Kidney (tissue), 14 donors: ENCODE results near the gene WWOX. TPM values are rescaled to one million over a fixed set of nuclear protein-coding genes. Genes with fewer than 3 reads are reported as not detected.

Source experiments
- DNase-seq, 5 donors: peaks; one replicate each; pipeline ENCODE4 v3.0.0-alpha.2; 2013 to 2020
- FAIRE-seq: peaks from 2 replicates; lab custom pipeline; 2012; peaks lifted over from hg19 to GRCh38; lab: Jason Lieb, UNC
- H3K27ac ChIP-seq, 2 donors: one replicate each; pipeline ENCODE4 v1.7.0; 2013; ENCODE audit warnings: low read depth in 2 of 2, low read length in 2 of 2, inconsistent platforms in 1 of 2
- H3K27me3 ChIP-seq: one replicate; pipeline ENCODE4 v1.7.1; 2013; ENCODE audit warnings: low read length, inconsistent platforms; ENCODE audit not compliant: control insufficient read depth, insufficient read depth
- H3K36me3 ChIP-seq, 3 donors: one replicate each; pipeline versions ENCODE4 v1.7.0 to v1.7.1; 2013; ENCODE audit warnings: low read length in 3 of 3, control low read depth in 1 of 3, inconsistent platforms in 1 of 3; ENCODE audit not compliant: insufficient read depth in 3 of 3, control insufficient read depth in 2 of 3
- H3K4me1 ChIP-seq, 3 donors: one replicate each; pipeline versions ENCODE4 v1.7.0 to v1.7.1; 2013; ENCODE audit warnings: low read length in 3 of 3, inconsistent platforms in 1 of 3, low read depth in 1 of 3; ENCODE audit not compliant: control insufficient read depth in 2 of 3, insufficient read depth in 2 of 3
- H3K4me3 ChIP-seq, 3 donors: one replicate each; pipeline versions ENCODE4 v1.7.0 to v1.8.1; 2013; ENCODE audit warnings: low read length in 3 of 3, control low read depth in 1 of 3, inconsistent platforms in 1 of 3
- H3K9ac ChIP-seq, 3 donors: one replicate each; pipeline versions ENCODE4 v1.7.0 to v1.7.1; 2013; ENCODE audit warnings: low read length in 3 of 3, control low read depth in 1 of 3, inconsistent platforms in 1 of 3
- H3K9me3 ChIP-seq, 3 donors: one replicate each; pipeline versions ENCODE4 v1.7.0 to v1.7.1; 2013; ENCODE audit warnings: low read length in 3 of 3, control low read depth in 1 of 3, inconsistent platforms in 1 of 3; ENCODE audit not compliant: control insufficient read depth in 2 of 3, insufficient read depth in 1 of 3
- intact Hi-C: fragments of 100-400 bp; cut with DNase I; formaldehyde crosslinking; loops from one replicate; pipeline ENCODE4 v1.11.1; 2022
- polyA plus RNA-seq: library from polyadenylated mRNA; stranded (reverse); fragments of 350-450 nt; fragmentation: Illumina TruSeq; extraction: RNeasy Lipid Tissue Mini Kit (QIAGEN cat#74804); gene quantifications from one replicate; pipeline ENCODE4 v1.2.3, GENCODE V29; 2014; ENCODE audit warnings: low read depth, low replicate concordance; ENCODE audit not compliant: insufficient read depth
- total RNA-seq: library from RNA; stranded (reverse); fragmentation: NEBNext Ultra II Directional; extraction: Animal tissue kit (Norgen Biotek cat#: 25700); gene quantifications from one replicate; pipeline ENCODE4 v1.2.1, GENCODE V29; 2021
- TF ChIP-seq, protein P1 (sequence below): IDR thresholded peaks from 3 replicates; pipeline ENCODE4 v1.5.1; 2012; ENCODE audit warnings: mild to moderate bottlenecking, moderate library complexity, borderline replicate concordance; ENCODE audit not compliant: insufficient read depth; ENCODE audit errors: extremely low read depth
- donor health status: control.
- donor health status: control.
- donor health status: control.
- donor health status: control.
- donor health status: control.
- donor health status: DM: yes; HTN: yes; CAD: no.
- donor health status: Normal renal cell carcinoma (clear cell type).

WWOX gene
- total and polyA plus RNA-seq, 2 donors from 2014 or later = 22.5 to 30.3 TPM

GRCh38 chr16:78098595-78099270 is 721 bp upstream of the WWOX start:
- Histone ChIP-seq H3K27me3 (no peaks in the 10 kb centered on the region), H3K27ac (peak overlapping the region; percentile 30 to 87), H3K4me1 (peaks cover 0 to 15% (median 0%) of the 10 kb centered on the region in 3 donors), H3K36me3 (no peaks in the 10 kb centered on the region), H3K4me3 (peak overlapping the region; percentile 79 to 98 (median 84)), H3K9me3 (no peaks in the 10 kb centered on the region), H3K9ac (peak overlapping the region in 2 of 3 donors; percentile 26 to 88)
- no peak for FAIRE-seq
- intact Hi-C loops = no loop called here
- peak in 1 of 5 donors; percentile 63 for DNase-seq
- TF ChIP-seq, protein P1, sequence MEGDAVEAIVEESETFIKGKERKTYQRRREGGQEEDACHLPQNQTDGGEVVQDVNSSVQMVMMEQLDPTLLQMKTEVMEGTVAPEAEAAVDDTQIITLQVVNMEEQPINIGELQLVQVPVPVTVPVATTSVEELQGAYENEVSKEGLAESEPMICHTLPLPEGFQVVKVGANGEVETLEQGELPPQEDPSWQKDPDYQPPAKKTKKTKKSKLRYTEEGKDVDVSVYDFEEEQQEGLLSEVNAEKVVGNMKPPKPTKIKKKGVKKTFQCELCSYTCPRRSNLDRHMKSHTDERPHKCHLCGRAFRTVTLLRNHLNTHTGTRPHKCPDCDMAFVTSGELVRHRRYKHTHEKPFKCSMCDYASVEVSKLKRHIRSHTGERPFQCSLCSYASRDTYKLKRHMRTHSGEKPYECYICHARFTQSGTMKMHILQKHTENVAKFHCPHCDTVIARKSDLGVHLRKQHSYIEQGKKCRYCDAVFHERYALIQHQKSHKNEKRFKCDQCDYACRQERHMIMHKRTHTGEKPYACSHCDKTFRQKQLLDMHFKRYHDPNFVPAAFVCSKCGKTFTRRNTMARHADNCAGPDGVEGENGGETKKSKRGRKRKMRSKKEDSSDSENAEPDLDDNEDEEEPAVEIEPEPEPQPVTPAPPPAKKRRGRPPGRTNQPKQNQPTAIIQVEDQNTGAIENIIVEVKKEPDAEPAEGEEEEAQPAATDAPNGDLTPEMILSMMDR = no peak

DNA sequence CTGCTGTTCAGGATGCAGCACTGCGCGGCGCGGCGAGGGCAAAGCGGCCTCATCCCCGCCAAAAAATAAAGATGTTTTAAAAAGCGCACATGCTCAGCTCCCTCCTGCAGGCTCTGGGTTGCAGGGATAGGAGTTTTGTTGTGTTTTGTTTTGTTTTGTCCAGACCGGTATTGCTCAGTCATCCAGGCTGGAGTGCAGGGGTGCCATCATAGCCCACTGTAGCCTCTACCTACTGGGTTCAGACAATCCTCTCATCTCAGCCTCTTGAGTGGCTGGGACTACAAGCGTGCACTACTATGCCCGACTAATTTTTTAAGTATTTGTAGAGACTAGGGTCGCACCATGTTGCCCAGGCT is 636 bp downstream of the WWOX start:
- FAIRE-seq (no peak), DNase-seq (no peak)
- Histone ChIP-seq H3K4me3 (peak overlapping the region; percentile 79 to 98 (median 84)), H3K9me3 (no peaks in the 10 kb centered on the region), H3K4me1 (peaks cover 0 to 15% (median 0%) of the 10 kb centered on the region in 3 donors), H3K9ac (peak overlapping the region; percentile 19 to 88 (median 76)), H3K27ac (peak overlapping the region in 1 of 2 donors; percentile 93), H3K36me3 (no peaks in the 10 kb centered on the region), H3K27me3 (no peaks in the 10 kb centered on the region)
- TF ChIP-seq, protein P1 = peak; percentile 89
- intact Hi-C loops = no loop called here

DNA sequence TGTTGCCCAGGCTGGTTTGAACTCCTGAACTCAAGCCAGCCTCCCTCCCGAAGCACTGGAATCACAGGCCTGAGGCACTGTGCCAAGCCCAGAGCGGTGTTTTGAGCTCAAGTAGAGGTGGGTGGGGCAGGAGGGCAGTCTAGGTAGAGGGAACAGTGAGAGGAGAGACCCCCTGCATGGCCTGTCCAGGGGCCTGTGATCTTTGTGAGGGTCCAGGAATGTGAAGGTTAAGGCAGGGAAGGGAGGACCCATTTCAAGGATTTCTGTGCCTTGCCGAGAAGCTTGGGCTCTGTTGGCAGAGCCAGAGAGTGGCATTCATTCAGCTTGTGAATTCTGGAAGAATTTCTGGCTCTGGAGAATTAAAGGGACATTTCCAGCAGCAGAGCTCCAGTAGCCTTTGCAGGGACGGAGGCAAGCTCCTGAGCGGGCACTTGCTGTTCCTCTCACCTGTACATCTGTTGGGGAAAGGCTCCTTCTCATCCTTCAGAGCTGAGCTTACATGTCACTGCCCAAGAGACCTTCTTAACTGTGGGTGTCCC is 2.7 kb downstream of the WWOX start:
- Histone ChIP-seq H3K27ac (no peak overlapping the region), H3K9ac (no peak overlapping the region), H3K4me3 (no peak overlapping the region), H3K4me1 (peaks cover 0 to 17% (median 0%) of the 10 kb centered on the region in 3 donors), H3K27me3 (no peaks in the 10 kb centered on the region), H3K9me3 (no peaks in the 10 kb centered on the region), H3K36me3 (no peaks in the 10 kb centered on the region)
- no peak for FAIRE-seq
- TF ChIP-seq, protein P1 = no peak
- no peak for DNase-seq
- intact Hi-C loops = no loop called here
